ENCODE data around the gene LYRM4. TPM values are rescaled to one million over a fixed set of nuclear protein-coding genes. Genes with fewer than 3 reads are reported as not detected.

LYRM4 gene
- total and polyA plus RNA-seq, 7 donors = 11.3 to 21.1 (median 16.1) TPM

- DNase-seq (peak in 1 of 2 donors; percentile 77), ATAC-seq (peak; percentile 37 to 66 (median 58))
- no peaks in the 10 kb centered on the region for H3K36me3 ChIP-seq (ENCODE audit: insufficient read depth in 1 of 2, low read depth in 1 of 2)
- H3K27ac ChIP-seq = peak overlapping the region; percentile 99
- H3K4me1 ChIP-seq = peaks cover 19% of the 10 kb centered on the region
- no peaks in the 10 kb centered on the region for H3K9me3 ChIP-seq
- WGBS, 3 donors = 3 to 4% (median 3%) methylated on average over 20 to 22 of the region's 22 CpGs
- peak overlapping the region; percentile 85 for H3K4me3 ChIP-seq
- intact Hi-C loops (cut with DNase I) = loop anchor here in 1 of 2 donors (5.0 kb wide), 1 partner anchor 118 kb away; no protein-coding TSS in a partner anchor
- no peaks in the 10 kb centered on the region for H3K27me3 ChIP-seq (ENCODE audit: insufficient read depth in 3 of 3, low read length in 2 of 3)
- TF ChIP-seq CTCF (IDR thresholded peaks at IDR 0.05) = no peak
These were observed 584 bp downstream of the LYRM4 start for GRCh38 chr6:5260111-5260620.

- Histone ChIP-seq H3K4me1 (peaks cover 19% of the 10 kb centered on the region), H3K4me3 (peak overlapping the region; percentile 85), H3K9me3 (no peaks in the 10 kb centered on the region), H3K27ac (peak overlapping the region; percentile 99), H3K27me3 (ENCODE audit: insufficient read depth in 3 of 3, low read length in 2 of 3) (no peaks in the 10 kb centered on the region), H3K36me3 (ENCODE audit: insufficient read depth in 1 of 2, low read depth in 1 of 2) (no peaks in the 10 kb centered on the region)
- ATAC-seq (no peak), DNase-seq (no peak)
- TF ChIP-seq CTCF (IDR thresholded peaks at IDR 0.05) = no peak
- intact Hi-C loops (cut with DNase I) = loop anchor here in 1 of 2 donors (5.0 kb wide), 1 partner anchor 42 kb away; no protein-coding TSS in a partner anchor
- WGBS, 3 donors = 75 to 83% (median 77%) methylated on average over 3 of the region's 3 CpGs
These were observed 1.3 kb downstream of the LYRM4 start for GRCh38 chr6:5259428-5259827.

- Histone ChIP-seq H3K27ac (no peak overlapping the region), H3K27me3 (ENCODE audit: insufficient read depth in 3 of 3, low read length in 2 of 3) (no peaks in the 10 kb centered on the region), H3K4me1 (peaks cover 12% of the 10 kb centered on the region), H3K4me3 (no peak overlapping the region), H3K9me3 (no peaks in the 10 kb centered on the region), H3K36me3 (ENCODE audit: insufficient read depth in 1 of 2, low read depth in 1 of 2) (no peaks in the 10 kb centered on the region)
- DNase-seq (no peak), ATAC-seq (no peak)
- 96 to 98% (median 96%) methylated on average over 8 of the region's 8 CpGs for WGBS, 3 donors
- intact Hi-C loops (cut with DNase I) = loop anchor here in 1 of 2 donors (5.0 kb wide), 1 partner anchor 40 kb away; no protein-coding TSS in a partner anchor
- TF ChIP-seq CTCF (IDR thresholded peaks at IDR 0.05) = no peak
These were observed 3.4 kb downstream of the LYRM4 start for GRCh38 chr6:5257400-5257799.

GRCh38 chr6:5256952-5257351, 3.8 kb downstream of the LYRM4 start:
- H3K36me3 ChIP-seq (ENCODE audit: insufficient read depth in 1 of 2, low read depth in 1 of 2) = no peaks in the 10 kb centered on the region
- no peak for TF ChIP-seq CTCF (IDR thresholded peaks at IDR 0.05)
- 95 to 99% (median 96%) methylated on average over 3 of the region's 3 CpGs for WGBS, 3 donors
- no peak for ATAC-seq
- no peak for DNase-seq
- no peaks in the 10 kb centered on the region for H3K27me3 ChIP-seq (ENCODE audit: insufficient read depth in 3 of 3, low read length in 2 of 3)
- H3K4me3 ChIP-seq = no peak overlapping the region
- H3K27ac ChIP-seq = no peak overlapping the region
- H3K4me1 ChIP-seq = peaks cover 8% of the 10 kb centered on the region
- no peaks in the 10 kb centered on the region for H3K9me3 ChIP-seq
- intact Hi-C loops (cut with DNase I) = loop anchor here in 1 of 2 donors (5.0 kb wide), 1 partner anchor 40 kb away; no protein-coding TSS in a partner anchor

- no peak overlapping the region for H3K27ac ChIP-seq
- no peaks in the 10 kb centered on the region for H3K9me3 ChIP-seq
- DNase-seq (no peak), ATAC-seq (no peak)
- peaks cover 11% of the 10 kb centered on the region for H3K4me1 ChIP-seq
- intact Hi-C loops (cut with DNase I) = no loop called here
- H3K27me3 ChIP-seq (ENCODE audit: insufficient read depth in 3 of 3, low read length in 2 of 3) = no peaks in the 10 kb centered on the region
- 76 to 88% (median 82%) methylated on average over 4 of the region's 4 CpGs for WGBS, 3 donors
- TF ChIP-seq CTCF (IDR thresholded peaks at IDR 0.05) = no peak
- no peak overlapping the region for H3K4me3 ChIP-seq
- H3K36me3 ChIP-seq (ENCODE audit: insufficient read depth in 1 of 2, low read depth in 1 of 2) = no peaks in the 10 kb centered on the region
These were observed 9.8 kb downstream of the LYRM4 start for GRCh38 chr6:5250911-5251310.
